Fibroblast of lung (primary cell): ENCODE measurements around the gene KCND2. TPM values are rescaled to one million over a fixed set of nuclear protein-coding genes. Genes with fewer than 3 reads are reported as not detected.

ENCODE experiments used
- DNase-seq, 2 donors: peaks; one replicate each; pipeline versions ENCODE4 v3.0.0 to v3.0.0-alpha.2; 2010; ENCODE audit warnings: low read depth in 2 of 2
- H2AFZ ChIP-seq: 2 replicates; pipeline ENCODE4 v1.5.1; 2012; ENCODE audit warnings: low read length, control low read depth, inconsistent platforms
- H3K27ac ChIP-seq: 2 replicates; pipeline ENCODE4 v1.5.1; 2011; ENCODE audit warnings: low read length, control low read depth; ENCODE audit not compliant: insufficient read depth
- H3K27me3 ChIP-seq: 2 replicates; pipeline ENCODE4 v1.5.1; 2011; ENCODE audit warnings: mild to moderate bottlenecking, low read length; ENCODE audit not compliant: control insufficient read depth, insufficient read depth
- H3K36me3 ChIP-seq: 2 replicates; pipeline ENCODE4 v1.5.1; 2011; ENCODE audit warnings: low read length; ENCODE audit not compliant: control insufficient read depth, insufficient read depth
- H3K4me1 ChIP-seq: 2 replicates; pipeline ENCODE4 v1.5.1; 2011; ENCODE audit warnings: low read length; ENCODE audit not compliant: control insufficient read depth, insufficient read depth; ENCODE audit errors: extremely low read depth
- H3K4me2 ChIP-seq: 2 replicates; pipeline ENCODE4 v1.5.1; 2011; ENCODE audit warnings: low read length, control low read depth; ENCODE audit not compliant: insufficient read depth; ENCODE audit errors: extremely low read depth
- H3K4me3 ChIP-seq, 4 experiments: fragments of 200-600 bp in 1 of 4; sonication (generic) in 1 of 4; replicated peaks in 1 of 4; 2 replicates each; pipeline ENCODE4 v1.5.1; 2011 to 2016; ENCODE audit warnings: low read length in 4 of 4, low read depth in 3 of 4, mild to moderate bottlenecking in 3 of 4, control low read depth in 2 of 4, inconsistent platforms in 1 of 4, mixed read lengths in 1 of 4; ENCODE audit not compliant: insufficient read depth in 1 of 4; ENCODE audit errors: control extremely low read depth in 1 of 4
- H3K79me2 ChIP-seq: 2 replicates; pipeline ENCODE4 v1.5.1; 2012; ENCODE audit warnings: mild to moderate bottlenecking, low read length, inconsistent platforms; ENCODE audit not compliant: control insufficient read depth, insufficient read depth
- H3K9ac ChIP-seq: 2 replicates; pipeline ENCODE4 v1.5.1; 2011; ENCODE audit warnings: mild to moderate bottlenecking, low read length, control low read depth; ENCODE audit not compliant: insufficient read depth
- H3K9me3 ChIP-seq: 2 replicates; pipeline ENCODE4 v1.5.1; 2012; ENCODE audit warnings: low read depth, low read length; ENCODE audit not compliant: control insufficient read depth, insufficient read depth
- H4K20me1 ChIP-seq: 2 replicates; pipeline ENCODE4 v1.5.1; 2011; ENCODE audit warnings: low read length; ENCODE audit not compliant: control insufficient read depth, insufficient read depth; ENCODE audit errors: extremely low read depth
- EZH2 ChIP-seq: IDR thresholded peaks from 2 replicates; pipeline ENCODE4 v1.5.1; 2012; ENCODE audit warnings: low read length, control low read depth, mild to moderate bottlenecking; ENCODE audit errors: missing control alignments
- polyA plus RNA-seq, 2 donors: library from polyadenylated mRNA; depleted of rRNA in 1 of 2; stranded (reverse) in 1 of 2; unstranded in 1 of 2; fragments of >200 nt; gene quantifications; 2 replicates each; pipeline ENCODE4 v1.2.1, GENCODE V29; 2011 to 2012; ENCODE audit warnings: missing spikeins in 1 of 2
- total RNA-seq: library from RNA; depleted of rRNA; stranded (reverse); fragments of >200 nt; gene quantifications from 2 replicates; pipeline ENCODE4 v1.2.1, GENCODE V29; 2014
- TF ChIP-seq, protein P1 (sequence below), 2 donors: IDR thresholded peaks in 1 of 2; conservative IDR thresholded peaks in 1 of 2; 1 replicate in 1 of 2; 2 replicates in 1 of 2; pipeline ENCODE4 v1.5.1; 2011 to 2012; ENCODE audit warnings: low read length in 2 of 2, control low read depth in 1 of 2, inconsistent platforms in 1 of 2, low read depth in 1 of 2, mild to moderate bottlenecking in 1 of 2

The KCND2 gene
- total and polyA plus RNA-seq, 2 donors (not counting 1 experiment from before 2014, with no cell fraction given) = 2.1 to 6.1 TPM

GRCh38 chr7:120639884-120640283 is 366.9 kb downstream of the KCND2 start:
- H3K27me3 ChIP-seq = no peaks in the 10 kb centered on the region
- no peaks in the 10 kb centered on the region for H3K79me2 ChIP-seq
- H3K9ac ChIP-seq = no peak overlapping the region
- no peak overlapping the region for H3K4me2 ChIP-seq
- no peak for DNase-seq
- H2AFZ ChIP-seq = no peak overlapping the region
- H3K36me3 ChIP-seq = no peaks in the 10 kb centered on the region
- H3K9me3 ChIP-seq = no peaks in the 10 kb centered on the region
- TF ChIP-seq, protein P1, sequence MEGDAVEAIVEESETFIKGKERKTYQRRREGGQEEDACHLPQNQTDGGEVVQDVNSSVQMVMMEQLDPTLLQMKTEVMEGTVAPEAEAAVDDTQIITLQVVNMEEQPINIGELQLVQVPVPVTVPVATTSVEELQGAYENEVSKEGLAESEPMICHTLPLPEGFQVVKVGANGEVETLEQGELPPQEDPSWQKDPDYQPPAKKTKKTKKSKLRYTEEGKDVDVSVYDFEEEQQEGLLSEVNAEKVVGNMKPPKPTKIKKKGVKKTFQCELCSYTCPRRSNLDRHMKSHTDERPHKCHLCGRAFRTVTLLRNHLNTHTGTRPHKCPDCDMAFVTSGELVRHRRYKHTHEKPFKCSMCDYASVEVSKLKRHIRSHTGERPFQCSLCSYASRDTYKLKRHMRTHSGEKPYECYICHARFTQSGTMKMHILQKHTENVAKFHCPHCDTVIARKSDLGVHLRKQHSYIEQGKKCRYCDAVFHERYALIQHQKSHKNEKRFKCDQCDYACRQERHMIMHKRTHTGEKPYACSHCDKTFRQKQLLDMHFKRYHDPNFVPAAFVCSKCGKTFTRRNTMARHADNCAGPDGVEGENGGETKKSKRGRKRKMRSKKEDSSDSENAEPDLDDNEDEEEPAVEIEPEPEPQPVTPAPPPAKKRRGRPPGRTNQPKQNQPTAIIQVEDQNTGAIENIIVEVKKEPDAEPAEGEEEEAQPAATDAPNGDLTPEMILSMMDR (conservative IDR thresholded peaks at IDR 0.05 in 1 of 2, IDR thresholded peaks at IDR 0.05 in 1 of 2; ENCODE audit: low read depth in 1 of 2, low read length in 2 of 2) = no peak
- TF ChIP-seq EZH2 = no peak
- H3K4me3 ChIP-seq = no peak overlapping the region
- no peak overlapping the region for H3K27ac ChIP-seq
- no peaks in the 10 kb centered on the region for H4K20me1 ChIP-seq
- H3K4me1 ChIP-seq = no peaks in the 10 kb centered on the region

DNA sequence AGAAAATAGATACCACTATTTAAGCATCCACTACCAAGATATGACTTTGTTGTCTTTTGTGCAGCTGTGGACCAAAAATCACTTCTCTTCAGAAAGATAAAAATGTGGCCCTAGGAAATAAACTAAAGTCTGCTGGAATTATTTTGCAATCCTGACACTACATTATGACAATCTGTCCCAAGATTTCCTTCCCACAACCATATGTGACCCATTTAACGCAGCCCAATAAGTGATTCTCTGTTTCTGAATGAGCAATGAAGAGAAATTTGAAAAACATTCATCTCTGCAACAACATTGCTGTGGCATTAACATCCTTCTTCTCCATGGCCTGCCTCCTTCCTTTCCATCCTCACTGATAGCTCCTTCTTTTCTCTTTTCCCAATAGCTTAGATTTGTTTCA is 373.0 kb downstream of the KCND2 start:
- Histone ChIP-seq H2AFZ (no peak overlapping the region), H3K36me3 (no peaks in the 10 kb centered on the region), H3K4me1 (no peaks in the 10 kb centered on the region), H4K20me1 (no peaks in the 10 kb centered on the region), H3K9me3 (no peaks in the 10 kb centered on the region), H3K4me2 (no peak overlapping the region), H3K27me3 (no peaks in the 10 kb centered on the region), H3K4me3 (no peak overlapping the region), H3K27ac (no peak overlapping the region), H3K9ac (no peak overlapping the region), H3K79me2 (no peaks in the 10 kb centered on the region)
- DNase-seq = no peak
- TF ChIP-seq EZH2 = no peak
- TF ChIP-seq, protein P1 (conservative IDR thresholded peaks at IDR 0.05 in 1 of 2, IDR thresholded peaks at IDR 0.05 in 1 of 2; ENCODE audit: low read depth in 1 of 2, low read length in 2 of 2) = no peak

- Histone ChIP-seq H3K9me3 (no peaks in the 10 kb centered on the region), H3K4me1 (no peaks in the 10 kb centered on the region), H3K36me3 (no peaks in the 10 kb centered on the region), H3K9ac (no peak overlapping the region), H3K27ac (no peak overlapping the region), H3K4me2 (no peak overlapping the region), H3K79me2 (no peaks in the 10 kb centered on the region), H3K27me3 (no peaks in the 10 kb centered on the region), H3K4me3 (no peak overlapping the region), H2AFZ (no peak overlapping the region), H4K20me1 (no peaks in the 10 kb centered on the region)
- no peak for DNase-seq
- TF ChIP-seq, protein P1 (conservative IDR thresholded peaks at IDR 0.05 in 1 of 2, IDR thresholded peaks at IDR 0.05 in 1 of 2; ENCODE audit: low read depth in 1 of 2, low read length in 2 of 2) = no peak
- TF ChIP-seq EZH2 = no peak
These were observed 381.3 kb downstream of the KCND2 start for GRCh38 chr7:120654241-120654640.
